GM11168 (cell line): ENCODE measurements around the gene UCKL1.
"Not testable (repeated sequence)": the region's sequence is repeated elsewhere in the genome, so short reads cannot be mapped to it uniquely, and the experiment has no call there.

Source experiments
- in situ Hi-C: fragments of 300-500 bp; cut with MboI; formaldehyde crosslinking; loops from one replicate; pipeline ENCODE4 v1.12.0; 2022; ENCODE audit warnings: low sequenced_read_pairs; ENCODE audit not compliant: unreplicated experiment

Gene UCKL1

DNA sequence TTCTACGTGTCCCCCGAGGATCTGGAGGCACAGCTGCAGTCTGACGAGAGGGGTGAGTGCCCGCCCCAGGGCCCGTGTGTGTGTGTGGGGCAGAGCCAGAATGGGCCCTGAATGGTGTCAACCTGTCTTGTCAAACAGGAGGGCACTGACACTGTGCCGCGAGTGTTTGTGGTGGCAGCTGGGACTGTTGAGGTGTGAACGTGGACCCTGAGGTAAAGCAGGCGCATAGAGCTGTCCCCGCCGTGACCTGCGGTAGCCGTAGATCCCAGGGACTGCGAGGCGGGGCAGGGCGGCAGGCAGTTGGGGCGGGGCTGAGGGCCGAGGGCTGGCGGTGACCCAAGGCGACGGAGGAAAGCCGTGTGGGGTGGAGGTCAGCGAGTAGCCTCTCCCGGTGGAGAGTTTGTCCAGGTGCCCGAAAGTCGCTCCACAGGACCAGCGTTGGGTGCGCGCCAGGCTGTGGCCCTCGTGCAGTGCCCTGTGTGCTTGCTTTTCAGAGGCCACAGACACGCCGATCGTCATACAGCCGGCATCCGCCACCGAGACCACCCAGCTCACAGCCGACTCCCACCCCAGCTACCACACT lies 25.2 kb downstream of the UCKL1 start:
- in situ Hi-C loops = no loop called here

DNA sequence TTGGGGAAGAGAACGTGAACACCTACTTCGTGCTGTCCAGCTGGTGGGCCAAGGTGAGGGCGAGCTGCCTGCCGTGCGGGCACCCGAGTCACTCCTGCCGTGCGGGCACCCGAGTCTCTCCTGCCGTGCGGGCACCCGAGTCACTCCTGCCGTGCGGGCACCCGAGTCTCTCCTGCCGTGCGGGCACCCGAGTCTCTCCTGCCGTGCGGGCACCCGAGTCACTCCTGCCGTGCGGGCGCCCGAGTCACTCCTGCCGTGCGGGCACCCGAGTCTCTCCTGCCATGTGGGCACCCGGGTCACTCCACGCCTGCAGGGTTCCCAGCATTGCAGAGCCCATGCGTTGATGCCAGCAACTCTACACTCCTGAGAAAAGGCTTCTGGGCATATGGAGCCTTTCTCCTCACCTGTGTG lies 26.7 kb downstream of the UCKL1 start:
- in situ Hi-C loops = not testable (repeated sequence)

DNA sequence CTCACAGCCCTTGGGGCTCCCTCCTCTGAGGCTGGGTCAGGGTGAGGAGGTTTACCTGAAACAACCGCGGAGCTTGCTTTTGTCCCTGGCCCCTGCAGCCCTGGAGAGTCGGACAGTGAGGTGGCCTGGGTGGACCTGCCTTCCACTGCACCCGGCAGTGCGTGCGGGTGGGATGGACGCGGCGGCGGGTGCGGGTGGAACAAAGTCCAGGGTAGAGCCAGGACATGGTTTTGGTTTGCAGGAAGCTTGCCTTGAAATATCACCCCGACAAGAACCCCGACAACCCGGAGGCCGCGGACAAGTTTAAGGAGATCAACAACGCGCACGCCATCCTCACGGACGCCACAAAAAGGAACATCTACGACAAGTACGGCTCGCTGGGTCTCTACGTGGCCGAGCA lies 27.1 kb downstream of the UCKL1 start:
- in situ Hi-C loops = no loop called here

GRCh38 chr20:63926298-63926697 lies 29.9 kb downstream of the UCKL1 start:
- in situ Hi-C loops = no loop called here

GRCh38 chr20:63924241-63924640 lies 32.0 kb downstream of the UCKL1 start:
- in situ Hi-C loops = no loop called here

DNA sequence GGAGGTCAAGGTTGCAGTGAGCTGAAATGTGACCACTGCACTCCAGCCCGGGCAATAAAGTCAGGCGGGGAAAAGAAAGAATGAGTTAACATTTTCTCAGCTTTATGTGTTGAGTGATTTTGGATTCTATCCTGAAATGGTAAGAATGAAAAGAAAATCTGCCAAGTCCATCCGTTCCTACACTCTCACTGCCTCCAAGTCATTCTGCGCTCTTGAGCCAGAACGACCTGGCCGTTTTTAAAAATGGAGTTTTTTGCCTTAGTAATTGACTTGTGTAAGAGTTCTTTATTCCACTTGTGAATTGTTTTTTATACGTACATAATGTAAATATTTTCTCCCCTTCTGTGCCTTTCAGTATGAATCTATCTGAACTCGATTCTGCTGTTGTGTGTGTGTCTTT lies 32.6 kb downstream of the UCKL1 start:
- in situ Hi-C loops = no loop called here

DNA sequence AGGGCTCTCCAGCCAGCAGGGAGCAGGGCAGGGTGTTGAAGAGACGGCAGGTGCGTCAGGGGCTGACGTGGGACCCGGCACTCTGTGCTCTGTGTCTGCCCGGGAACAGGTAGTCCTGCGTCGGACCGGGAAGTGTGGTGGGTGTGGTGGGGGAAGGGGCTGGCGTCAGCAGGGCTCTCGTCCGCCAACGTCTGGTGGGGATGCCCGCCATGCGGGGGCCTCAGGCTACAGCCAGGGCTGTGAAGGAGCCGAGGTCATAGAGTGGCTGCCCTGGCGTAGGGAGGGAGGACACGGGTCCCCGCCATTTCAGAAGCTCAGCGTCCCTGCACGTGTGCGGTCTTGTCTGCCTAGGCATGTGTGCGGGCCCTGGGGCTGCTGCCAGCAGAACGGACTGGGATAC lies 36.0 kb downstream of the UCKL1 start:
- in situ Hi-C loops = no loop called here

GRCh38 chr20:63919130-63919529 lies 37.1 kb downstream of the UCKL1 start:
- in situ Hi-C loops = no loop called here

- in situ Hi-C loops = no loop called here
Measured at GRCh38 chr20:63917811-63918210, 38.4 kb downstream of the UCKL1 start.

DNA sequence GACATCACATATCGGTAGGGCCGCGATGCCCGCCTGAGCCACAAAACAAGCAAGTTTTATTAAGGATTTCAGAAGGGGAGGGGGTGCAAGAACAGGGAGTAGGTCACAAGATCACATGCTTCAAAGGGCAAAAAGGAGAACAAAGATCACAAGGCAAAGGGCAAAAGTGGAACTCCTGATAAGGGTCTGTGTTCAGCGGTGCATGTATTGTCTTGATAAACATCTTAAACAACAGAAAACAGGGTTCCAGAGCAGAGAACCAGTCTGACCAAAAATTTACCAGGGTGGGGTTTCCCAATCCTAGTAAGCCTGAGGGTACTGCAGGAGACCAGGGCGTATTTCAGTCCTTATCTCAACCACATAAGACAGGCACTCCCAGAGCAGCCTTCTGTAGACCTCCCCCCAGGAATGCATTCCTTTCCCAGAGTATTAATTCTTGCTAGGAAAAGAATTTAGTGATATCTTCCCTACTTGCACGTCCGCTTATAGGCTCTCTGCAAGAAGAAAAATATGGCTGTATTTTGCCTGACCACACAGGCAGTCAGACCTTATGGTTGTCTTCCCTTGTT lies 39.8 kb downstream of the UCKL1 start:
- in situ Hi-C loops = not testable (repeated sequence)

DNA sequence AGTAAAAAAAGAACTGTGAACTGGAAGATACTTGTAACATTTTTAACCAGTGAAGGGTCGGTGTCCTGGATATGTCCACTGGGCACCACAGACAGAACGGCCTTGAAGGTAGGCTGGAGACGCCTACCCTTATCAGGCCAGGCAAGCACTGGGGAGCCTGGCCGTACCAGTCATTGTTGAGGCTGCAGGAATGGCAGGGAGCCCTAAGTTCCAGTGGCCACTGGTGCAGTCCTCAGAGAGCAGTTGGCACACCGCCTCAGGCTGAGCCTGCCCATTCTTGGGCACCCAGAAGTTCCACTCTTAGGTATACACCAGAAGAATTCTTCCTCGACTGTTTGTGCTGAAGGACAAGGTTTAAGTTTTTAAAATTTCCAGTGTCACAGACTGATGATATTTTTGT lies 40.7 kb downstream of the UCKL1 start:
- in situ Hi-C loops = no loop called here

- in situ Hi-C loops = no loop called here
Measured at GRCh38 chr20:63913768-63914167, 42.4 kb downstream of the UCKL1 start.

- in situ Hi-C loops = no loop called here
Measured at GRCh38 chr20:63911176-63911575, 45.0 kb downstream of the UCKL1 start.

- in situ Hi-C loops = no loop called here
Measured at GRCh38 chr20:63908008-63908682, 48.1 kb downstream of the UCKL1 start.

- in situ Hi-C loops = no loop called here
Measured at GRCh38 chr20:63903796-63904561, 52.2 kb downstream of the UCKL1 start.

DNA sequence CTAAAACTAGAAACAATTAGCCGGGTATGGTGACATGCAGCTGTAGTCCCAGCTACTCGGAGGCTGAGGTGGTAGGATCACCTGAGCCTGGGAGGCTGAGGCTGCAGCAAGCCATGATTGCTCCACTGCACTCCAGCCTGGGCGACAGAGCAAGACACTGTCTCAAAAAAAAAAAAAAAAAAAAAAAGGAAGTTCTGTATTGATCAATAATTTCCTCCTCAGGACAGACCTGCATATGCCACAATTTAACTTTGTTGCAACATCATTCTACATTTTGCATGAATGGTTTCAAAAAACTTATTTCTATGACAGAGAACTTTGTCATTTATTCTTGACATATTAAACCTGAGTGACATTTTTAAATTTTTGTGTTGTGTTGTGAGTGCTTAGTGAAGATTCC lies 55.8 kb downstream of the UCKL1 start:
- in situ Hi-C loops = no loop called here

DNA sequence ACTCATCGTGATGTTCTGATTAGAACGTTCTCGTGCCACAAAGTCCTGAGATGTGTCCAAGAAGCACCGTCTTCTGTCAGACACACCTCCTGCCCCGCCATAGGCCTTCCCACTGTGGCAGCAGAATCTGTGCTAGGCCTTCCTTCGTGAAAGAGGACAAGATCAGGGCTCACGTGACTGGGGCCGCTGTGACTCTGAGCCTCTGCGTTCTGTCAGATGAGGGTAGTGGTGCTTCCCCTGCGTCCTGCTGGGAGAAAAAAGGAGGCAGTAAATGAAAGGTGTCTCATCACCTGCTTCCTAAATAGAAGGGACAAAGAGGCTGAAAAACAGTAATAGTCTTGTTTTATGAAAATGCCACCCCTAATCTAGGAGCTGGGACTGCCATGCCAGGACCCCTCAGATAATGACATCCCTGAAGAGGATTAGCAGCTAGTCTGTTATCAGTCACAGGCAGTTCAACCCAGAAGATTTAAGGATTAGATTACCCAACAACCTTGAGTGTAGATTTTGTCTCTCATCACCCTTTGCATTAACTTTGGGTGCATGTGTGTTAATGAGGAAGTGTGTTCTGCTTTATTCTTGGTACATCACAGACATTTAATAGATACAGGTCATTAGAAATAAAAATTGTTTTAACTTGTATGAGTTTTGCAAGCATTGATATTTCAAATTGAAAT lies 57.2 kb downstream of the UCKL1 start:
- in situ Hi-C loops = no loop called here

DNA sequence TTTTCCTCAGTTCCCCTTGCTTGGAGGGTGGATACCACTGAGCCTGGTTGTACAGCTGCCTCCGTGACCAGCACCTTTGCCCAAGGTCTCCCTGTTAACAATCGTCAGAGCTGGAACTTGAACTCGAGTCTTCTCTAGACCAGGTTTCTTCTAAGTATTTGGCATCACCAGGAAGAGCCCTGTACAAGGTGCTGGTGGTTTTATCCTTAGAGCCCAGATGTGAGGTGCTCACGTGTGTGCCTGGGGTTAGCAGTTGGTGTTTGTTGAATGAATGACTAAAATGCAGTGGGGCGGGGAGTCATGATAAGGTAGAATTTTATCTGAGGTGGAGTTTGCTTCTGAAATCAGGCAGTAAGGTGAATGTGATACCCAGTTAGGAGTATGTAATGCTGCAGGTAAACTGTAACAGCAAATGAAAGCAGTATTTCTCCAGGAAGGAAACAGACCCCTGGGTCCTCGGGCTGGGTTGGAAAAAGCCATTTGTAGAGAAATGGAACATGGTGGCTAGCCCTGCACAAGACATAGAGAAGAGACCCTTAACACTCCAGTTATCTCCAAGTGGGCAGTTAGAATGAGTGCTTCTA lies 58.1 kb downstream of the UCKL1 start:
- in situ Hi-C loops = no loop called here

DNA sequence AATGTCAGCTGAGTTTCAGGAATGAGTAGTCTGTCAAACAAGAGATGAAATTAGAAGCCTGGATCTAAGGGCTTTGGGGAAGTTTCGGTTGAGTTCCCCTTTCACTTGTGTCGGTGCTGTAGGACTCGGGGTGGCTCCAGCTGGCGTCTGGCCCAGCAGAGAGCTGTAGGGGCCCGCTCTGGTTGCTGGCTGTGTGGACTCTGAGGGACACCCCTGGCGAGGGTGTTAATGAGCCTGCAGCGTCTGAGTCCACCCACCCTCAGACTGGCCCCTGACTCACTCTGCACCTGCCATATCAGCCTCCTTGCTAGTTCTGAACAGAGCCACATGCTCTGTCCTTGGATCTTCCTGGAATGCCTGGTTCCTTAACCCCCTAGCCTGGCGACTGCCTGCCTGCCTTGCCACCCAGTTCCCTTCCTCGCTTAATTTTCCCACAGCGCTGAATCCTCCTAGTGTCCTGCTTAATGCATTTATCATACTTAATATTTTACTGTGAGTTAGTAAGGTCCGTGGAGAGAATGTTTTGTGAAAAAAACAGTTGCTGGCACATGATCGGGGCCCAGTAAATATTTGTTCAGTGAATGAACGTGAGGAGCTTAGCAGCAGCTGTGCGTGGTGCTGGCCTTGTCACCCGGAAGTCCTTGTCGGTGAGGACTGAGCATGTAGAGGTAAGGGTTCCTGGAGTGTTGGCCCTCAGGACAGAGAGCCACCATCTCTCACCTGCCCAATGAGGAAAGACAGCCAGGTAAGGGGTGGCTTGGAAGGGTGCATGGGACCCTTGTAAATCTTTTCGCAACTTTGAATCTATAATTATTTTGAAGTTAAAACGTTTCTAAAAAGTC lies 59.7 kb downstream of the UCKL1 start:
- in situ Hi-C loops = no loop called here

GRCh38 chr20:63895952-63896263 lies 60.3 kb downstream of the UCKL1 start:
- in situ Hi-C loops = no loop called here
